CD4-positive, alpha-beta T cell treated with Interleukin-1 beta for 1 hour (primary cell): Measurements from ENCODE around the gene SP8.

Experiments
- DNase-seq, 2 donors: peaks; one replicate each; pipeline ENCODE4 v3.0.0-alpha.2; 2020 to 2022

Gene SP8

DNA sequence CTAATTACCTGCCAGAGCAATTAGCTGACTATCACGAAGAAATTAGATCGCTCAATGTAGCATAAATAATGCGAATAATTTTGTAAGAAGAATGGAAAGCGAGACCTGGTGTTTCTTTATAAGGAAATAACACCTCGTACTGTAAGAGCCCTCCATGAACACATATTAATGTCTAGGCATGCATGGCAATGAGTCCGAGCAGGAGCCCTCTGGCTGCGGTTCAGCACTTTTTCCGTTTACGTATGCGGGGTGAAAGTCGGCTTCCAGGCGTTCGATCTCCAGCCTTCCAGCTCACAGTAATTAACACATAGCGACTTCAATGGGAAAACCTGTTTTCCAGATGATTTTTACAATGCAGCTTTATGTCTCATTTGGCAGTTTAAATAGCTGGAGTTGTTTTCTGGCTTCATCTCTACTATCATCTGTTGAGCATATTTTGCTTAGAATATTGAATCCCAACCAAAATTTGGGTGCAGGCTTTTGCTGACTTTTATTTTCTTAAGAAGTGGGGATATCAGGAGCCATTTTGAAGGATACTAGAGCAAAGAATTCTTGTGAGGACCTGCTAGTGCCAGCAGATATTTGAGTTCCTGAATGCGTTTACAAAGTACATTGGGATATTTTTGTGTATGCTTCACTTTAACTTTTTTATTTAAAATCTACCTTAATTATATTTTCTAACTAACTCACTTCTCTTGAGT lies 7.2 kb upstream of the SP8 start:
- DNase-seq: no peak

DNA sequence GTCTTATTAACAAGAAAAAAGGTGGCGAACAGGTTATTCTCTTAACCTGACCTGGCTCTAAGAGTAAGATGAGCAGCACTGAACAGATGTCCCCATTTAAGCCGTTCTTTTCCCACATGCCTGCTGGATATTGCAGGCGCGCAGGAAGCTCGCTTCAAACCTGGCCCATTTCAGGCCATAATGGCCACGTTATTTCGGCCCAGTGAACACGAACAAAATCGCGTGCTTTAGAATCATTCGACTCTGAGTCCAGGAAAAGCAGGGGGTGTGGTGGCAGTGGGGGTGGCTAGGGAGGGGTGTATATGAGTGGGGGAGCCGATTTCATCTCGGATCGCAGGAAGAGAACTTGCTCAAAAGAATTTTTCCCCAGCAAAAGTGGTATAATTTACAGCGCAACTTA lies 6.6 kb upstream of the SP8 start:
- DNase-seq: no peak

DNA sequence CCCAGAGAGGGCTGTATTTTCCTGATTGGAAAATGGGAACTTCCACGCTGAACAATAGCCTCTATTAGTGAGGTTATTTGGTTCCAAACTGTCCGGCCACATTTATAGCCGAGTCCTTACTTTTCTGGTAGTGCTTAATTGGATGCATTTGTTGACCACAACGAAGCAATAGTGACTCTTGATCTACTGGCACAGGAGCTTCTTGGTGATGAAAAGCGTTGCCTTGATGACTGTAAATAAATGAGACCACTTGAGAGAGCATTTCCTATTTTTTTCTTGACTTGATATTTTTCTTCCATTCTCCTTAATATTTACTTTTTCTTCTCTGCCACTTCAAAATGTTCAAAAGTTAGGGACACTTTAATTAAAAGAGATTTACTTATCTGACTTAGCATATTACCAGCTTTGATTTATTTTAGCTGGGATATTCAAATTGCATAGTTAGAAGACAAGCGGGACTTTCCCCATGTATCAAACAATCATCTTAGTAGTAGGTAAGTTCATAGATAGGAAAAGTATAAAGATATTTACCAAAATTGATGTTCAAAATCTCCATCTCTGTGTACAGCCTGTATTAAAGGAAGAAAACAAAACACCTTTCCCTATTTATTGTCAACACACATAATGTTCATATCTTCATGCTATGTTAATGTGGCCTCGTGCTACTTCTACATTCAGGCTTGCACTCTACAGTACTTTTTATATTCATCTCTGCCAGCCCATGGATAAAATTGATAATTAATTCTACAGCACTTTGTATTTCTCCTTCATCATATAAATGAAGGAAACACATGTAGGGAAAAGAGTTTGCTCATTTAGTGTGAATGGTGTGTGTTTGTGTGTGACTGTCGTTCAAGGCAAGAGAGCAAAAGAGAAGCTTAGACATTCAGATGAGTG lies 5.1 kb upstream of the SP8 start:
- DNase-seq: no peak

DNA sequence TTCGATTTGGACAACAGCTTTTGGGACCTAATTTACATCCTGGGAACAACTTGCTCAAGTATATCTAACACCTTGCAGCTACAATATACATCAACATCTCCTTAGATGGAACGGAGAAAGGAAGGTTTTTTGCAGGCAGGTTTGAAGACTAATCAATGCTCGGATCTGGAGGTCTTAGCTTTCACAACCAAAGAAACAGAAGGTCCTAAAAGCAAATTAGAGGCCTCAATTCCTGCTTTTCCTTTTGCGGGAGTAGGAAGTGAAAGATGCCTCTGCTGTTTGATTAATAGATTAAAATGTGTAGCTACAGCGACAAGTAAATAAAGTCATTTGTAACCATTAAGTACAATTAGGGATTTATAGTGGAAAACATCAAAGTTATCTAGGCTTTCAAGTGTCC lies 3.7 kb upstream of the SP8 start:
- no peak for DNase-seq

DNA sequence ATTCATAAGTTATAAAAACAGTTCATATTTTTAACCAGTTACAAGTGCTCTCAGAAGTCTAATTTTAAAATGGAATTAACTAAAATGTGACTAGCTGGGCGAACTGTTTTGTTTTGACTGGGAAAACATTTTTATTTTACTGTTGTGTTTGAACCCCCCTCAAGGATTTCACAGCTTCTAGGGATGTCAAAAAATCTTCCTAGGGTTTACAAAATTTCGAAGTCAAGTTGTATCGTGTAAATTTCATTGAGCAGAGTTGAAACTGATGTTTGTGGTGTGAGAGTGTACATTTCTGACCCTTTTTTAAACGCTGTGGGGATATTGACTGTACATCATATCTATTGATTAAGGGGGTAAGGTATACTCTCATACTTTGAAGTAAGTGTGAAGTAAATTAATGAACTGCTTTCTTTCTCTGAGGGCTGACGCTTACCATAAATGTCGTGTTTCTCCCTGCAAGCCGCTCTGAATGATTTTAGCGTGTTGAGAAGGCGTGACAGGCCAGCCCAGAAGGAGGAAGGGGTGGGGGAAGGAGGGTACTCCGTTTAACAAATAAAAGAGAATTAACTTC lies 1.8 kb upstream of the SP8 start:
- no peak for DNase-seq

DNA sequence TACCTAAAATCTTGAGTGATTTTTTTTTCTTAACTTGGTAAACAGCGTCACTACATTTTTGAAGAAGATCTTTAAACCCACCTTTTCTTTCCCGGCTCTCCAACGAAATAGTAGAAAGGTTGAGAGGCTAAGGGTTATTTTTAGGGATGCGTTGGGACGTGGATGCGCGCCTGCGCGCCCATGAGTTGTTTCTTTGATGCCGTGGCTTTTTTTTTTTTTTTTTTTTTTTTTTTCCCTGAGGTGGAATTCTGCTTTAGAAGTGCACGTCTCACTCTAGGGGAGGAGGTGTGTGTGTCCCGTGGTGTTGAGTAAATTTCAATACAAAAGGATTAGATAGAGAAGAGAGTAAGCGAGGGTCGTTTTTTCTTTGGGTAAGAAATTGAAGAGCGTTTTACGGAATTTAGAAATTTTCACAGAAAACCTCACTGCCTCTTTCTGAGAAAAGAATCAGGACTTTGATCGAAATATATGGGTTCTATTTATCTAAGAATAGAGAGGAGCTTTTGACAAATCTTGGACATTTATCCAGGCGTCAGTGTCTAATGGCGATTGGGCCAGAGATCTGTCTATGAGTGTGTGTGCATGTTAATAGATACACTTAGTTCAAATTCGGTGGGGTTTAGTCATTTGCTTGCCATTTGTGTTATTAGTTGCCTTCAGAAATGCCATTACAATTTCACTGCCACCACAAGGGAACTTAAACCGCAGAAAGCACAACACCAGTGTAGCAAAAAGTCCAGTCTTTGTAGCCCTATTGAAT lies 1.2 kb upstream of the SP8 start:
- DNase-seq: no peak

DNA sequence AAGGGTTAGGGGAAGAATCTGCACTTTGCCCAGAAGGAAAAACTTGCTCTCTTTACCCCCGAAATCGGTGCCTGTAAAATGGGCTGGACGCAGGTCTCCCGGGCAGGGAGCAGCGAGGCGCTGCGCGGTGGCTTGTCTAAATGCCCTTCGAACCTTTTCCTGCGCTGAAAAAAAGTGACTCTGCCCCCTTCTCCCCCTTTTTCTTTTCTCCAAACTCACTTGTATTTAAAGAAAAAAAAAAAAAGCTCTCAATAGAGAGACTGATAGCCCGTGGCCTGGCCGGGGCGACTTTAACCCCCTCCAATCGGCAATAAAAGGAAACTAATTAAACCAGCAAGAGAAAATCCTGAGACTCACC lies 286 bp downstream of the SP8 start:
- no peak for DNase-seq

DNA sequence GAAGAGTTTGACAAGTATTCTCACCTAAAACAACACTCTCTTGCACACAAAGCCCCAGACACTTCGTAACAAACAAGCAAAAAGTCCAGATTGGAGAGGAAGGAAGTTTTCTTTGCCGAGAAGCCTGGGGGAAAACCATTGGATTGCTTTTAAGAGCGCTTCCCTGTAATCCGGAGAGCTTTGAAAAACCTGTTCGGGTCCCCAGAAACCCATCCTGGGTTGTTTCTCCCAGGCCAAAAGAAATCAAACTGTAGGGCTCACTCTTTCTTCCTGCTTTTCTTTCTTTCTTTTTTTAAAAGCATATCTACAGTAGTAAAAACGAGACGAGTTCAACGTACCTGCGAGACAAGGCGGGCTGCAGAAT lies 655 bp downstream of the SP8 start:
- DNase-seq: no peak

DNA sequence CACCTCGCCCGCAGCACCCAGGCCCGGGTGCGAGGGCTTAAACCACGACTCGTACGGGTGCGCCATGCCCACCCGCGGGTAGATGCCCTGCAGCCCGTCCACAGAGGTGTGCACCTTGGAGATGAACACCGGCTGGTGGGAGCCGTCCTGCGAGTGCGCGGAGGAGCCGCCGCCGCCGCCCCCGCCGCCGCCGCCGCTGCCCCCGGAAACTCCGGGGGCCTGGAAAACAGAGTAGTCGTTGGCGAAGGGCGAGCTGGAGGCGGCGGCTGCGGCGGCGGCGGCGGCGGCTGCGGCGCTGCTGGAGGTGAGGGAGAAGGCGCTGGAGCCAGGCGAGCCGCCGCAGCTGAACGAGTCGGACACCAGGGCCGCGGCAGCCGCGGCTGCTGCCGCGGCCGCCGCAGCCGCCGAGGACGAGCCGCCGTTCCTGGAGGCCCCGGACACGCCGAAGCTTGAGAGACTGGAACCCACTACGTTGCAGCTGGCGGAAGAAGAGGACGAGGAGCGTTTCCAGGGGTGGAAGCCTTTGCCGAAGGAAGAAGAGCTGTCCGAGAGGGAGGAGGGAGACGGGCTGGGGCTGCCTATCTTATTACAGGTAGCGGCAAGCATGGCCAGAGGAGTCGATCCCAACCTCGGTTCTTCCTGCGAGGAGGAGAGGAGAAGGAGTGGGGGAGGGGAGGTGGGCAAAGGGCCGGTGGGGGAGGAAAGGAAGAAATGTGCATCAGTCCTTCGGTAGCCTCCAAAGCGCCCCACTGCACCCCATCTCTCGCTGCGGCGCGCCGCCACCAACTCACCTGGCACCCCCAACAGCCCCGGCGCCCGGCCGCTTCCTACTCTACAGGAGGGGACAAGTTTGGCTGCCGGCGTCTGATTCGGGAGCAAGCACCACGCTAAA lies 1.3 kb downstream of the SP8 start:
- no peak for DNase-seq

DNA sequence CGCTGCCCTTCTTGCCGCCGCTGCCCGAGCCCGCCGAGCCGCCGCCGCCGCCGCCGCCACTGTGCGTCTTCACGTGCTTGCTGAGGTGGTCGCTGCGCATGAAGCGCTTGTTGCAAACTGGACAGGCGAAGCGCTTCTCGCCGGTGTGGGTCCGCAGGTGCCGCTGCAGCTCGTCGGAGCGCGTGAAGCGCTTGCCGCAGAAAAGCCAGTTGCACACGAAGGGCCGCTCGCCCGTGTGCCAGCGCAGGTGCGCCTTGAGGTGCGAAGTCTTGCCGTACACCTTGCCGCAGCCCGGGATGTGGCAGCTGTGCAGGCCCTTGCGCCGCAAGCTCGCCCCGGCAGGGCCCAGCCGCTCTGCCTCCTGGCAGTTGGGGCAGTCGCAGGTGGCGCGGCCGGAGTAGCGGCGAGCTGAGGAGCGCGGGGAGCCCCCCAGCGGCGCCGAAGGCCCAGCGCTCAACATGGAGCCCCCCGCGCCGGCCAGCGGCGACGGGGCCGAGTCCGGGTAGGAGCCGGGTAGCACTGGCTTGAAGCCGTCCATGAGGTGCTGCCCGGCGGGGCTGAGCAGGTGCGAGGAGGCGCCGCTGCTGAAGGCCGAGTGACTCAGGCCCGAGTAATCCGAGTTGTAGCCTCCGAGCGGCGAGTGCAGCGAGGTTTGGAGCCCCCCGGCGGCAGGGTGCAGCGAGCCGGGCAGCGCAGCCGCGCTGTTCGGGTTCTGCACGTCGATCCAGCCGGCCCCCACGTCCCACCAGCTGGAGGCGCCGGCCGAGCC lies 2.1 kb downstream of the SP8 start:
- no peak for DNase-seq

DNA sequence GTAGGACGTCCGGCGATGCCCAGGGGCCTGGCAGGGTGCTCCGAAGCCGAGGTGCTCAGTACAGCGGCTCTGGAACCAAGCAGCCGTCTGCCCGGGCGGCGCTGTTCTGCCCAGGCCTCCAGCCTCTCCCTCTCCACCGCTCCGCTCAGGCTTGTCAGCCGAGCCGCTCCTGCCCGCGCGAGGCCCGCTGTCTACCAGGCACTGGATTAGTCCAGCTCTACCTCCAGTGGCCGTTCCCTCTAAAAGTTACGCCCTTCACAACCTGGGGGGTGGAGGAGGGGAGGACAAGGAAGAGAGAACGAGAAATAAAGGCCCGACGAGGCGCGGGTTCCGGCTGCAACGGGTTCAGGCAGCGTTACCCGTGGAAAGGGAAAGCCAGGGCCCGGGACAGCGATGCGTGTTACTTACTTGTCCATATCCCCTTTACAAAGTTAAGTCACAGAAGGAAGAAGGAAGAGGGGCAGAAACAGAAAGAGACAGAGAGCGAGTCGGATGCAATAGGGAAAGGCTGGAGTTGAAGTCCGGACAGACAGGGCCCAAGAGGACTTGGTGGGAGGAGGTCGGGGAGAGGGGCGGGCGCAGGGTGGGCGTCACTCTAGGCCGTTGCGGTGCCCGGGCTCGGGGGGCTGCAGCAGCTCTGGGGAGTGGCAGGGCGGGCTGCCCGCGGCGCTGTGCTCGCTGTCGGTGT lies 2.8 kb downstream of the SP8 start:
- DNase-seq: no peak

DNA sequence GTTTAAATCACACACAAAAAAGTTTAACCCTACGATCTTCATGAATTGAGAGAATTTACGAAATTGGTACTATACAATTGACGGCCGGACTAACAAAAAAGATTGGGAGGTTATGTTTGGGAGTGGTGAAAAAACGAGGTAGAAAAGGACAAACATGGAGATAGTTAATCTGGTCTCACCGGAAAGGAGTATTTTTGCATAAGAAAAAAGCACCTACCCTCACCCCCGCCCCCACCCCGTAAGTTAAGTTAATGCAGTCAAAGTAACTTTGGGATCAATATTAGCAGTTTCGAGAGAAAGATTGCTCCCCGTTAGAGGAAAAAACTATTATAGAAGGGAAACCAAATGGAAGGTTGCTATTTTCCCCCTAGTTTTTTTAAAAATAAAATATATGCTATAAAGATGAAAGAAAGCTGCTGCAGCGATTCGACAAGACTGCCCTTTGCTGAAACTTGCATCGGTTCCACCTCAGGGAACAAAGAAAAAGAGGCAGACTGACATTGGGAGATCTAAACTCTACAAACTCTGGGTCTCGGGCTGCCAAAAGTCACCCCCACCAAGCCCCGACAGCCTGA lies 3.5 kb downstream of the SP8 start:
- no peak for DNase-seq

DNA sequence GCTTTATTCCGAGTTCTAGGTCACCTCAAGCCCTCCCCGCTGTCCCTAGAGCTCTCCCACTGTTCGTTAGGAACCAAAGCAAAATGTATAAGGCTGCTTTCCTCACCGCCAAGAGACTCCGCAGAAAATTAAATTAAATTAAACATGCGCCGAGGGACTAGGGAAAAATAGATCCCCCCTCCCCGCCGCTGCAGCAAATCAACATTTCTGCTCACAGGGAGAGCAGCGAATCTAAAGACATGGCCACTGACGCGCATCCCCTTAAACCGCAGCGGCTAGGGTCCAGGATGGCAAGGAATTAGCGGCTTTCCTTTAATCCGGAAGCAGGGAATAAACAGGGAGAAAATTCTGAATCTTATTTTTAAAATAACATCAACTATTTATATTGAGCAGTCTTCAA lies 7.6 kb downstream of the SP8 start:
- DNase-seq: no peak

DNA sequence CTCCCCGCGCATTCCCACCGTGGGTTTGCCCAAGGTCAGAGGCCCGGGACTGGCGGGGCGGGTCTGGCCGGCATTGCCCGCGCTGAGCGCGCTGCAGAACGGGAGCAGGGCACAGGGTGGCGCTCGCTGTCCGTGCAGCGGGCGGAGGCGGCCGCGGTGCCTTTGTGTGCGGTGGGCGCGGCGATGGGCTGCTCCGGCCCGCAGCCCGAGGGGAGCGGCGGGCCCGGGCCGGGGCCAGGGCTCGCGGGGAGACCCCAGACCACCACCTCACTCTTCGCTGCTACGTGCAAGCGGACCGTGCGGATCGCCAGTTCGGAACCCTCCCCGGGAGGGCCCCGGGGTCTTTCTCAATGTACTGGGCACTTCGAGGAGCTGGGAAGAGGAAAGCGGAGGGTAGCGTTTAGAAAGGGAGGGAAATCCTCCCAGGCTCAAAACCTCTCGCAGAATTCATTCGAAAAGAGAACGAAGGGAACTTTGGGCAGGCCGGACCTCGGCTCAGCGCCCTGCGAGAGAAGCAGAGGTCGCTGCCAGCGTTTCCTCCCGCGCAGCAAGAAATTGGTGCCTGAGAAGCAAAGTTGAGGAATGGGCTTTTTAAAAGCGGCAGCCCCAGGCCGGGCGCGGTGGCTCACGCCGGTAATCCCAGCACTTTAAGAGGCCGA lies 8.5 kb downstream of the SP8 start:
- DNase-seq: no peak

DNA sequence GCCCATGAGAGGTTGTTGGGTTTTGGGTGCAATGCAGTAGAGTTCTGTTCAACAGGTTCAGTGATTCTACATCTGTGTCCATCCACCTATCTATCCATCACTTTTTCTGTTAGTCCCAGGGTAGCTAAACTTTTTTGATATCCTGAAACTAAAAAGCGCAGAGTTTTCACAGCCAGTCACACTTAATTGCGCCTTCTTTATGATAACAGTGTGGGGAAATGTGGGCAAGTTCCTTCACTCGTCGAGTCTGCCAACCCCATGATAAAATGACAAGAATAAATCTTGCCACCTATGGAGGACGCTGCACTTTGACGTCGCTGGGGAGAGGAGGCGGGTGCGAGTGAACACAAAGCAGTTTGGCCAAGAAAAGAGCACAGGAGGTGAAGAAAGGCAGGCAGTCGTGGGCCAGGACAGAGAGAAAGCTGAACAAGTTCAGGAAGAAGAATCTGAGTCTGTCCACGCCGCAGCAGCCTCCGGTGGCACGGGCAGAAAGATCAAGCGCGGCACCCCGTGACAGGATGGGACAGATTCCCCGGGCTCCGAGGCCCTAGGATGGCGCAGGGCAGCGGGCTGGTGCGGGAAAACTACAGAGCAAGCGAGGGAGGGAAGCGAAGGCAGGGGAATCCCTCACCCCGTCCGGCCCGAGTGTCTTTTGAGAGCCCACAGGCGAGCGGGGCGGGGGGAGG lies 9.2 kb downstream of the SP8 start:
- DNase-seq: no peak

DNA sequence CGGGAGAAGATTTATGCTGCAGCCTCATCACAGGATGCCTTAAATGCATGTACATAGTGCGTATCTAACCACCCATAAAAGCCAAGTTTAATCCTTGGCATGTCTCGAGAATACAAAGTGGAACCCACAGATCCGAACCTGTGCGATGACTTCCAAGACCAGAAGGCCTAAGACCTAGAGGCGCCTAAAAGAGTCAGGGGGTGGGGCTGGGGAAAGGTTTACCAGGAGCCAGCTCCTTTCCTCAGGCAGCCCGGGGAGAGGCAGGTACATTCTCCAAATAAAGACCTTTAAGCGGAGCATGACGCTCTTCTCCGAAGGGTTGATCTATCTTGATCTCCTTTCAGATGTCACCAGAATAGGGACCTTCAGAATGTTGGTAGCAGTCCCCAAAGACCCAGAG lies 9.7 kb downstream of the SP8 start:
- DNase-seq: no peak

DNA sequence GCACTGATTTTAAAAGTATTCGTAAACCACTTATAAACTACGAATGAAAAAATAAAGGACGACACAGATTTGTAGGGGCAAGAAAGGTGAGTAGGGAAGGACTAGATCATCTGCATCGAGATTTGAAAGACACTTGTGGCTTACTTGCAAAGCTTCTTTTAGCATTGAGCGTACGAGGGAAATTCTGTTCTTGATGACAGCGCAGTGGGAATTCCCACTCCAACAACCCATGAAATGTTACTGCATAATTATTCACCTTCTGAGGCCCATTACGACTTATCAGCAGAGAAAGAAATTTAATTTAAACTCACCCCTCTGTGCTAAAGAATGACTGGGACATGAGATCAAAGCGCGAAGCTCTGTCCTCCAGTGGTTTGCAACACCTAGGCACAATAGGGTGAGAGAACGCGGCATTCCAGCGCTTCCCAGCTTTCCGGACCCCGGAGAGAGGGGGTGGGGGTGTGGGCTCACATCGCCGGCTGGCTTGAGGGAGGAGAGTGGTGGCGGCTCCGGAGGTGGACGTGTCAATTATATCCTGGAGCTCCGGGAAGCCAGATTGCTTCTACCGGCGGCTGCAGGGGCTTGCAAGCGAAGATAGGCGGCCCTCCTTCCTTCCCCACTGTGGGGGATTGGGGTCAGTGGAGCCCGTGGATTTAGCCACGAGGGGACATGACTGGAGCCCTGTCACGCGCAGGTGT lies 10.3 kb downstream of the SP8 start:
- no peak for DNase-seq

DNA sequence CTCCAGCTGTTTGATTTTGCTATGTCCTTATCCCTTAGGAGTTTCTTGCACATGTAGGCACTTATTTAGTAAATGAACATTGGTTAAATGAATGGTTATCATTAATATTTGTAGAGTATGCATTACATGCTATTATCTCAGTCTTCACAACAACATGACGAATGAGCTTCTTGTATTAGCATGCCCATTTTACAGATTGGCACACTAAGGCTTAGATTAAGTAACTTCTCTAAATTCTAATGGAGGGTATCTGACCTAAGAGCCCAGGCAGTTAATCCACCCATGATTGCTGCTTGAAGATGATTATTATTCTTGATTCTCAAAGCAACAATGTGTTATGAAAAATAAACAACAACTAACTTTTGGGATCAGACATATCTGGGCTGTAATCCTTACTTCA lies 32.7 kb downstream of the SP8 start:
- DNase-seq: no peak

DNA sequence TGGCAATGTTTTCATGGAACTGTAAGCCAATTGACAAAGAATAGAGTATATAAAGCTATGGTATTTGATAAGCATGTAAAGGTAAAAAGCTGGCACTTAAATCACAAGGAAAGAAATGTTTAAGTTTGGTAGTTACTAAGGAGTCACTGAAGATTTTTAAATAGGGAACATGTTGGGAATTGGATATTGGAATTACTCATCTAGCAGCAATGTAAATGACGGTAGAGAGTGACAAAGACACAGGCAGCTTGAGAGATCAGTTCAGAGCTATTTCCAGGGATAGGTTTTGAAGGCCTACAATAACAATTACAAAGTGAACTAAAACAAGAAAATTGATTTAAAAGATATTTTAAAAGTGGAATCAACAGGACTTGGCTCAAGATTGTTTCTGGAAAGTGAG lies 36.8 kb downstream of the SP8 start:
- no peak for DNase-seq
